Panc1 (cell line): ENCODE data around the gene LRRC56. TPM values are rescaled to one million over a fixed set of nuclear protein-coding genes. Genes with fewer than 3 reads are reported as not detected.

Experiments used
- ATAC-seq: fragments of 200-7000 bp; cut with Tn5 transposase; 2 replicates; pipeline ENCODE4 v1.9.1; 2020; ENCODE audit warnings: mild to moderate bottlenecking, moderate library complexity
- BruUV-seq: library from RNA; stranded (reverse); fragments of 400-500 nt; replicated peaks from 2 replicates; lab custom pipeline; 2021; lab: Mats Ljungman, UMichigan
- CTCF ChIA-PET: fragments of 300-600 bp; sonication (Branson Sonifier 250); formaldehyde crosslinking; loops from one replicate; lab custom pipeline; 2022; ENCODE audit warnings: antibody characterized with exemption; lab: Charles Lee
- POLR2A ChIA-PET: fragments of 300-600 bp; sonication (Branson Sonifier 250); formaldehyde crosslinking; loops from one replicate; lab custom pipeline; 2022; ENCODE audit warnings: antibody characterized with exemption; lab: Charles Lee
- DNase-seq: peaks from one replicate; pipeline ENCODE4 v3.0.0-alpha.2; 2010; ENCODE audit warnings: low read depth, low spot score
- H3K27ac ChIP-seq: 2 replicates; pipeline ENCODE4 v1.5.1; 2011; ENCODE audit warnings: mild to moderate bottlenecking, low read length, inconsistent platforms
- H3K27me3 ChIP-seq: fragments of 200-500 bp; sonication (Bioruptor generic); 2 replicates; pipeline ENCODE4 v1.6.0; 2014; ENCODE audit warnings: low read length, inconsistent platforms; ENCODE audit not compliant: control insufficient read depth, insufficient read depth
- H3K36me3 ChIP-seq: fragments of 200-500 bp; sonication (Bioruptor generic); 2 replicates; pipeline ENCODE4 v1.5.1; 2014; ENCODE audit warnings: inconsistent platforms, mild to moderate bottlenecking, low read length, moderate library complexity; ENCODE audit not compliant: control insufficient read depth, insufficient read depth
- H3K4me1 ChIP-seq: 2 replicates; pipeline ENCODE4 v1.5.1; 2011; ENCODE audit warnings: inconsistent platforms, mild to moderate bottlenecking, low read length, moderate library complexity; ENCODE audit not compliant: control insufficient read depth, insufficient read depth
- H3K4me3 ChIP-seq, 2 experiments: 2 replicates each; pipeline ENCODE4 v1.5.1; 2011 to 2012; ENCODE audit warnings: low read depth in 2 of 2, low read length in 2 of 2, mild to moderate bottlenecking in 2 of 2, inconsistent platforms in 1 of 2, moderate library complexity in 1 of 2
- H3K9me3 ChIP-seq: fragments of 200-500 bp; sonication (Bioruptor generic); 2 replicates; pipeline ENCODE4 v1.5.1; 2014; ENCODE audit warnings: low read depth, mild to moderate bottlenecking, inconsistent platforms, low read length, moderate library complexity; ENCODE audit not compliant: control insufficient read depth, insufficient read depth
- POLR2AphosphoS5 ChIP-seq: IDR thresholded peaks from 2 replicates; pipeline ENCODE4 v1.6.1; 2012; ENCODE audit warnings: mild to moderate bottlenecking, low read depth, low read length, moderate library complexity
- SIN3A ChIP-seq: IDR thresholded peaks from 2 replicates; pipeline ENCODE4 v1.6.1; 2012; ENCODE audit warnings: low read depth, mild to moderate bottlenecking, low read length, moderate library complexity, borderline replicate concordance; ENCODE audit not compliant: insufficient read depth
- TCF7L2 ChIP-seq: IDR thresholded peaks from 2 replicates; pipeline ENCODE4 v1.6.1; 2011; ENCODE audit warnings: mild to moderate bottlenecking, low read depth, low read length, inconsistent platforms
- in situ Hi-C: cut with HindIII; loops from 2 replicates; pipeline ENCODE4 v1.10.0; 2016; ENCODE audit warnings: low sequenced_read_pairs, low pct_unique_long_range_greater_than_20kb
- intact Hi-C: fragments of 100-400 bp; cut with micrococcal nuclease; formaldehyde crosslinking; loops from one replicate; pipeline ENCODE4 v1.10.0; 2022; ENCODE audit not compliant: unreplicated experiment
- total RNA-seq: library from RNA; stranded (reverse); gene quantifications from one replicate; pipeline ENCODE4 v1.2.1, GENCODE V29; 2021; ENCODE audit not compliant: unreplicated experiment
- TF ChIP-seq, protein P1 (sequence below), 2 experiments: IDR thresholded peaks; 2 replicates each; pipeline ENCODE4 v1.6.1; 2011 to 2012; ENCODE audit warnings: low read depth in 2 of 2, control low read depth in 1 of 2, low read length in 1 of 2, mild to moderate bottlenecking in 1 of 2, moderate library complexity in 1 of 2; ENCODE audit not compliant: insufficient read depth in 1 of 2
- TF ChIP-seq, protein P2 (sequence below): fragments of 450-650 bp; IDR thresholded peaks from 2 replicates; pipeline ENCODE4 v1.5.1; 2017; ENCODE audit warnings: mild to moderate bottlenecking

The LRRC56 gene
- total RNA-seq, 1 experiment from 2014 or later = 9.8 TPM

DNA sequence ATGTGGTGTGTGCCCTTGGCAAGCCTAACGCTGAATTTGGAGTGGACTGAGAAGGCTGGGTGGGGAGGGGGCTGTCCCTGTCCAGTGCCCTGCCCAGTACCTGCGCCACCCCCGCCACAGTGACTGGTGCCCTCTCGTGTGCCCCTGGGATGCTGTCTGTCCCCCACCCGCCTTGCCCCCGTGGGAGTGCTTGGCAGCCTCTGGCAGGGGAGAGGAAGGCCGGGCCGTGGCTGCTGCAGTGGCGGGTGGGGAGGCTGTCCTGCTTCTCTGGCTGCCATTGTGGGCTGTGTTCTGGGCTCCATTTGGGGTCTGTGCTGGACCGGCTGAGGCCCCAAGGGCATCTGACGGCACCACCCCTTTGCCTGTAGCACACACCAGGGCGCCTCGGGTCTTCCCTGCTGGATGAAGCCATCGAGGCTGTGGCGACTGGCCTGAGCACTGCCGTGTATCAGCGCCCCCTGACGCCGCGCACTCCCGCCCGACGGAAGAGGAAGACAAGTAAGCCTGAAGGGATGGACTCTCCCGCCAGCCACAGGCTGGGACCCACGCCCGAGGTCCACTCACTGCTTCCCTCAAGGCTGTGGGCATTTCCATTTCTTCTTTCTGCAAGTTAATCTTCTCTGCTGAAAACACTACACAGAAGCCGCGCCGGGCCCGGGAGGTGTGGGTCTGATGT lies 60.8 kb downstream of the LRRC56 start:
- in situ Hi-C loops = no loop called here
- no peaks in the 10 kb centered on the region for H3K9me3 ChIP-seq
- DNase-seq (no peak), ATAC-seq (no peak)
- intact Hi-C loops = no loop called here
- ChIA-PET CTCF (no interaction called here), POLR2A (no interaction called here)
- no peaks in the 10 kb centered on the region for H3K27me3 ChIP-seq
- no TSS peak for BruUV-seq
- H3K27ac ChIP-seq = no peak overlapping the region
- no peaks in the 10 kb centered on the region for H3K4me1 ChIP-seq
- peaks cover 8% of the 10 kb centered on the region; the same call in 1 of the 2 replicates for H3K36me3 ChIP-seq
- no peak for TF ChIP-seq SIN3A
- TF ChIP-seq, protein P1, sequence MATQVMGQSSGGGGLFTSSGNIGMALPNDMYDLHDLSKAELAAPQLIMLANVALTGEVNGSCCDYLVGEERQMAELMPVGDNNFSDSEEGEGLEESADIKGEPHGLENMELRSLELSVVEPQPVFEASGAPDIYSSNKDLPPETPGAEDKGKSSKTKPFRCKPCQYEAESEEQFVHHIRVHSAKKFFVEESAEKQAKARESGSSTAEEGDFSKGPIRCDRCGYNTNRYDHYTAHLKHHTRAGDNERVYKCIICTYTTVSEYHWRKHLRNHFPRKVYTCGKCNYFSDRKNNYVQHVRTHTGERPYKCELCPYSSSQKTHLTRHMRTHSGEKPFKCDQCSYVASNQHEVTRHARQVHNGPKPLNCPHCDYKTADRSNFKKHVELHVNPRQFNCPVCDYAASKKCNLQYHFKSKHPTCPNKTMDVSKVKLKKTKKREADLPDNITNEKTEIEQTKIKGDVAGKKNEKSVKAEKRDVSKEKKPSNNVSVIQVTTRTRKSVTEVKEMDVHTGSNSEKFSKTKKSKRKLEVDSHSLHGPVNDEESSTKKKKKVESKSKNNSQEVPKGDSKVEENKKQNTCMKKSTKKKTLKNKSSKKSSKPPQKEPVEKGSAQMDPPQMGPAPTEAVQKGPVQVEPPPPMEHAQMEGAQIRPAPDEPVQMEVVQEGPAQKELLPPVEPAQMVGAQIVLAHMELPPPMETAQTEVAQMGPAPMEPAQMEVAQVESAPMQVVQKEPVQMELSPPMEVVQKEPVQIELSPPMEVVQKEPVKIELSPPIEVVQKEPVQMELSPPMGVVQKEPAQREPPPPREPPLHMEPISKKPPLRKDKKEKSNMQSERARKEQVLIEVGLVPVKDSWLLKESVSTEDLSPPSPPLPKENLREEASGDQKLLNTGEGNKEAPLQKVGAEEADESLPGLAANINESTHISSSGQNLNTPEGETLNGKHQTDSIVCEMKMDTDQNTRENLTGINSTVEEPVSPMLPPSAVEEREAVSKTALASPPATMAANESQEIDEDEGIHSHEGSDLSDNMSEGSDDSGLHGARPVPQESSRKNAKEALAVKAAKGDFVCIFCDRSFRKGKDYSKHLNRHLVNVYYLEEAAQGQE (IDR thresholded peaks at IDR 0.05; ENCODE audit: insufficient read depth in 1 of 2, low read depth in 2 of 2, low read length in 1 of 2) = no peak
- TF ChIP-seq POLR2AphosphoS5 = no peak
- TF ChIP-seq TCF7L2 = no peak
- TF ChIP-seq, protein P2, sequence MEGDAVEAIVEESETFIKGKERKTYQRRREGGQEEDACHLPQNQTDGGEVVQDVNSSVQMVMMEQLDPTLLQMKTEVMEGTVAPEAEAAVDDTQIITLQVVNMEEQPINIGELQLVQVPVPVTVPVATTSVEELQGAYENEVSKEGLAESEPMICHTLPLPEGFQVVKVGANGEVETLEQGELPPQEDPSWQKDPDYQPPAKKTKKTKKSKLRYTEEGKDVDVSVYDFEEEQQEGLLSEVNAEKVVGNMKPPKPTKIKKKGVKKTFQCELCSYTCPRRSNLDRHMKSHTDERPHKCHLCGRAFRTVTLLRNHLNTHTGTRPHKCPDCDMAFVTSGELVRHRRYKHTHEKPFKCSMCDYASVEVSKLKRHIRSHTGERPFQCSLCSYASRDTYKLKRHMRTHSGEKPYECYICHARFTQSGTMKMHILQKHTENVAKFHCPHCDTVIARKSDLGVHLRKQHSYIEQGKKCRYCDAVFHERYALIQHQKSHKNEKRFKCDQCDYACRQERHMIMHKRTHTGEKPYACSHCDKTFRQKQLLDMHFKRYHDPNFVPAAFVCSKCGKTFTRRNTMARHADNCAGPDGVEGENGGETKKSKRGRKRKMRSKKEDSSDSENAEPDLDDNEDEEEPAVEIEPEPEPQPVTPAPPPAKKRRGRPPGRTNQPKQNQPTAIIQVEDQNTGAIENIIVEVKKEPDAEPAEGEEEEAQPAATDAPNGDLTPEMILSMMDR = no peak
- H3K4me3 ChIP-seq = no peak overlapping the region

DNA sequence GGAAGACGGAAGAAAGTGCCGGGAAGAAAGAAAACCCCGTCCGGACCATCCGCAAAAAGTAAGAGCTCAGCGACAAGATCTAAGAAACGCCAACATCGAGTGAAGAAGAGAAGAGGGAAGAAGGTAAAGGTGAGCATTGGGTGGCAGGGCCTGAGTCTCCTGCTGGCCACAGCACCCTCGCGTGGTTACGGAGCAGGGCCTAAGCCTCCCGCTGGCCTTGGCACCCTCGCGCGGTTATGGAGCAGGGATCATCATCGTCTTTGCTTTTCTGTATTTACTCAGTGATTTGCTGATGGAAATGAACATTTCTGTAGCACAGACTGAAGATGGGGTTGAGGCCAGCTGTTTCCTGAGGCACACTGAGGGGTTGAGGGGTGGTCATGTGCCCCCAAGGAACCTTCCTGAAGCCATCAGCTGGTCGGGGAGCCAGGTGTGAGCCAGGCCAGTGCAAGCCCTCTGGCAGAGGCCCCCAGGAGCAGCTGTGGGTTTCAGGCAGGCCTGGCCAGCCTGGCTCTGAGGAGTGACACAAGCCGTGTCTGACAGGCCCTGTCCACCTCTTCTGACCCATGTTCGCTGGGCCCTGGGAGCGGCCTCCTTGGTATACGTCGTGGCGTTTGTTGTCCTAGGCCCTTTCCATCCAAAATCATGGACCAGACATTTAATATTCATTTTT lies 64.4 kb downstream of the LRRC56 start:
- intact Hi-C loops = no loop called here
- no peak for TF ChIP-seq SIN3A
- TF ChIP-seq POLR2AphosphoS5 = no peak
- TF ChIP-seq, protein P1 (IDR thresholded peaks at IDR 0.05; ENCODE audit: insufficient read depth in 1 of 2, low read depth in 2 of 2, low read length in 1 of 2) = no peak
- no peak for TF ChIP-seq TCF7L2
- TF ChIP-seq, protein P2 = no peak
- ATAC-seq (no peak), DNase-seq (no peak)
- ChIA-PET POLR2A (no interaction called here), CTCF (interaction anchor here (0.6 kb wide), 1 partner anchor 123 kb away, joined by 3 read pairs; no protein-coding TSS in a partner anchor)
- peaks cover 7% of the 10 kb centered on the region for H3K36me3 ChIP-seq
- in situ Hi-C loops = no loop called here
- no peaks in the 10 kb centered on the region for H3K9me3 ChIP-seq
- H3K27me3 ChIP-seq = no peaks in the 10 kb centered on the region
- BruUV-seq = TSS peak; percentile 61
- H3K27ac ChIP-seq = no peak overlapping the region
- no peak overlapping the region for H3K4me3 ChIP-seq
- no peaks in the 10 kb centered on the region for H3K4me1 ChIP-seq
